22Rv1 (cell line): ENCODE measurements around the gene ENTR1.

Experiments
- H3K27ac ChIP-seq: fragments of 450-650 bp; 2 replicates; pipeline ENCODE4 v1.5.1; 2017
- ZFX ChIP-seq: fragments of 450-650 bp; IDR thresholded peaks from 2 replicates; pipeline ENCODE4 v1.6.1; 2017; ENCODE audit warnings: antibody characterized with exemption, borderline replicate concordance
- TF ChIP-seq, protein P1 (sequence below): fragments of 450-650 bp; IDR thresholded peaks from 2 replicates; pipeline ENCODE4 v1.5.1; 2017; ENCODE audit warnings: mild to moderate bottlenecking

The ENTR1 gene

GRCh38 chr9:136377341-136378169 lies 32.9 kb downstream of the ENTR1 start:
- no peak overlapping the region for H3K27ac ChIP-seq
- no peak for TF ChIP-seq ZFX
- TF ChIP-seq, protein P1, sequence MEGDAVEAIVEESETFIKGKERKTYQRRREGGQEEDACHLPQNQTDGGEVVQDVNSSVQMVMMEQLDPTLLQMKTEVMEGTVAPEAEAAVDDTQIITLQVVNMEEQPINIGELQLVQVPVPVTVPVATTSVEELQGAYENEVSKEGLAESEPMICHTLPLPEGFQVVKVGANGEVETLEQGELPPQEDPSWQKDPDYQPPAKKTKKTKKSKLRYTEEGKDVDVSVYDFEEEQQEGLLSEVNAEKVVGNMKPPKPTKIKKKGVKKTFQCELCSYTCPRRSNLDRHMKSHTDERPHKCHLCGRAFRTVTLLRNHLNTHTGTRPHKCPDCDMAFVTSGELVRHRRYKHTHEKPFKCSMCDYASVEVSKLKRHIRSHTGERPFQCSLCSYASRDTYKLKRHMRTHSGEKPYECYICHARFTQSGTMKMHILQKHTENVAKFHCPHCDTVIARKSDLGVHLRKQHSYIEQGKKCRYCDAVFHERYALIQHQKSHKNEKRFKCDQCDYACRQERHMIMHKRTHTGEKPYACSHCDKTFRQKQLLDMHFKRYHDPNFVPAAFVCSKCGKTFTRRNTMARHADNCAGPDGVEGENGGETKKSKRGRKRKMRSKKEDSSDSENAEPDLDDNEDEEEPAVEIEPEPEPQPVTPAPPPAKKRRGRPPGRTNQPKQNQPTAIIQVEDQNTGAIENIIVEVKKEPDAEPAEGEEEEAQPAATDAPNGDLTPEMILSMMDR, result no peak

- no peak overlapping the region for H3K27ac ChIP-seq
- TF ChIP-seq, protein P1, result no peak
These were observed 34.0 kb downstream of the ENTR1 start for GRCh38 chr9:136376457-136376856.

- no peak overlapping the region for H3K27ac ChIP-seq
- TF ChIP-seq ZFX, result no peak
- TF ChIP-seq, protein P1, result no peak
These were observed 35.3 kb downstream of the ENTR1 start for GRCh38 chr9:136375096-136375495.

DNA sequence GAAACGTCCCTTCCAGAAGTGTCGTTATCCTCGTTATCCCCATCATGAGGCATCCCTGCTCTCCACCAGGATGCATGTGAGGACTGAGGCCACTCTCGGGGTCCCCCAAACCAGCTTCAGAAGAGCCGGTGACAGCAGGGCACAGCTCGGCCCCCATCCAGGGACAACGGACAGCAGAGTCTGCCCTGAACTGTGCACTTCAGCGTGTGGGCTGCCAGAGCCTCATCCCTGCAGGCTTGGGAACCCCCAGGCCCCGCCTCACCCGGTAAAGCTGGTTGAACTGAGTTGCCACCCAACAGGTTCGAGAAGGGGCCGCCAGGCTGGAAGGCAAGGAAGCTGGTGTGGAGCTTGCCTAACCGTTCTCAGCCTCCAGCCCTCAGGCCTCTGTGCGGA lies 36.2 kb downstream of the ENTR1 start:
- TF ChIP-seq, protein P1, result no peak
- no peak for TF ChIP-seq ZFX
- H3K27ac ChIP-seq, result no peak overlapping the region

DNA sequence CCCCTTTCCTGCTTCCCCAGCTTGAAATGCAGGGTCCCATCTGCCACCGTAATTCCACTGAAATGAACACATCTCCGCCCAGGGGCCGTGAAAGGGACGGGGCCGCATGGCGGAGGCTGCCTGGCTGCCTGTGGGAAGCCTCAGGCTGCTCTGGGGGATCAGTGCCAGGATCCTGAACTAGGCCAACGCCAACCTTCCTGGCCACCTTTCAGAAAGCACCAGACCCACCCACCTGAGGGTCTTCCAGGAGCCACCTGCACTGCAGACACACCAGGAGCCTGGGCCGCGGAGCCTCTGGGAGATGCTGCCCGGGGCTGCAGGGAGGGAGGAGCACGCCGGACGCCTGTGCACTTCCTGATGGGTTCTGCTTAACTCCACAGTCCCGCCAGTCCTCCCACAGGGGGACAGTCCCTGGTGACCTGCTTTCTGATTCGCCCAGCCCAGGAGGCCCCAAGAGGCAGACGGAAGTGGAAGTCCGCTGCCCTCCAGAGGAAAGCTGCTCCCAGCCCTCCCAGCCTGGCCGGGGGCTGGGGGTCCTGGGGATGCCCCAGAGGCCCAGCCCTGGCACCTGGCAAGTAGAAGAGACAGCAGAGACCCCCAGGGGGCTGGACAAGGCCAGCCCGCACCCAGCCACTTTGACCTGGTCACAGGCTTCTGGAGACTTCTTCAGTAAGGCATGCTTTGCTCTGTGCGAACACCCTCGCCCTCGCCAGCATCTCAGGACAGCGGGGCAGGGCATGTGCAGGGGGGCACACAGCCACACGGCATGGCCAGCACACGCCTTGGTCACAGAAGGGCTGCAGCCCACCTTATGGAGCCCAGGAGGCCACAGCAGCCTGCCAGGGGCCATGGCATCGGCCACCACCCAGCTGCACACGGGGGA lies 36.9 kb downstream of the ENTR1 start, which contains the start of gene CARD9:
TSS of gene CARD9 (minus strand) at position 370 of the 883 bp plus-strand sequence. CDS start 1,591 bp downstream, outside the sequence.
- no peak within 1 kb of the TSS for H3K27ac ChIP-seq

GRCh38 chr9:136372561-136373299 lies 37.7 kb downstream of the ENTR1 start:
- TF ChIP-seq, protein P1, result no peak
- no peak overlapping the region for H3K27ac ChIP-seq

More for the DNA sequence above, 36.9 kb downstream of the ENTR1 start, which contains the start of gene CARD9:
- no peak for TF ChIP-seq ZFX
- TF ChIP-seq, protein P1, result no peak
